ENCODE measurements around the gene PDE3B. TPM values are rescaled to one million over a fixed set of nuclear protein-coding genes. Genes with fewer than 3 reads are reported as not detected.
"Not testable (repeated sequence)": the region's sequence is repeated elsewhere in the genome, so short reads cannot be mapped to it uniquely, and the experiment has no call there.

The PDE3B gene
- total RNA-seq, 1 donor: 0.36 TPM

- H3K4me3 ChIP-seq (ENCODE audit: insufficient read depth, low read length): no peak overlapping the region
- no peaks in the 10 kb centered on the region for H3K36me3 ChIP-seq (ENCODE audit: insufficient read depth, low read length)
- no peak for DNase-seq (ENCODE audit: insufficient read length, low spot score, missing footprints)
- H4K20me1 ChIP-seq (ENCODE audit: insufficient read depth, low read length): no peaks in the 10 kb centered on the region
- no peak overlapping the region for H3K4me2 ChIP-seq (ENCODE audit: insufficient read depth, low read length)
- H2AFZ ChIP-seq (ENCODE audit: low read length): no peak overlapping the region
- no peaks in the 10 kb centered on the region for H3K79me2 ChIP-seq (ENCODE audit: insufficient read depth, low read length)
- no peaks in the 10 kb centered on the region for H3K4me1 ChIP-seq (ENCODE audit: insufficient read depth, low read length)
- TF ChIP-seq CTCF (IDR thresholded peaks at IDR 0.05; ENCODE audit: extremely low read depth, low read depth, low read length): no peak
- H3K9me3 ChIP-seq (ENCODE audit: low read depth, low read length): no peaks in the 10 kb centered on the region
- no peak overlapping the region for H3K27ac ChIP-seq (ENCODE audit: low read depth, low read length)
- H3K27me3 ChIP-seq (ENCODE audit: insufficient read depth, low read length): no peaks in the 10 kb centered on the region
Observed at GRCh38 chr11:14756349-14756748, 112.7 kb downstream of the PDE3B start.

DNA sequence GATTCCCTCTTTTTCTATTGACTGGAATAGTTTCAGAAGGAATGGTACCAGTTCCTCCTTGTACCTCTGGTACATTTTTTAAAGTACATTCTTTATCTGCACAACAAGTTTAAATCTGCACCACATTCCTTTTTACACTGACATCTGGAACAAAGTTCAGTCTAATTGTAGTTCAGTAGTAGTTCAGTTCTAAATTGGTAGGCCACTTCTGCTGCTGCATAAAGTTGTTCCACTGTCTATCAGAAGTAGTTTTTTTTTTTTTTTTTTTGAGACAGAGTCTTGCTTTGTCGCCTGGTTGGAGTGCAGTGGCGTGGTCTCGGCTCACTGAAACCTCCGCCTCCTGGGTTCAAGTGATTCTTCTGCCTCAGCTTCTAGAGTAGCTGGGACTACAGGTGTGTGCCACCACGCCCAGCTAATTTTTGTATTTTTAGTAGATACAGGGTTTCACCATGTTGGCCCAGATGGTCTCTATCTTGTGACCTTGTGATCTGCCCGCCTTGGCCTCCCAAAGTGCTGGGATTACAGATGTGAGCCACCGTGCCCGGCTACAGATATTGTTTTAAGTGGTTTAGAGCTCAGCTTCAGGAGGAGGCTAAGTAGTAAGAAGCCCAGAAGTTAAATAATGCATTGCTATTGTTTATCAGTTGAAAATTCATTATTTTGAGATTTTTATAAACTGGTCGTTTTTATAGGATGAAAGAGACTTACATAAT, 115.9 kb downstream of the PDE3B start:
- not testable (repeated sequence) for H4K20me1 ChIP-seq (ENCODE audit: insufficient read depth, low read length); H3K27ac ChIP-seq (ENCODE audit: low read depth, low read length); H3K4me1 ChIP-seq (ENCODE audit: insufficient read depth, low read length); H3K4me2 ChIP-seq (ENCODE audit: insufficient read depth, low read length); H3K36me3 ChIP-seq (ENCODE audit: insufficient read depth, low read length); H3K9me3 ChIP-seq (ENCODE audit: low read depth, low read length); DNase-seq (ENCODE audit: insufficient read length, low spot score, missing footprints); H2AFZ ChIP-seq (ENCODE audit: low read length); H3K4me3 ChIP-seq (ENCODE audit: insufficient read depth, low read length); H3K27me3 ChIP-seq (ENCODE audit: insufficient read depth, low read length); H3K79me2 ChIP-seq (ENCODE audit: insufficient read depth, low read length)

DNA sequence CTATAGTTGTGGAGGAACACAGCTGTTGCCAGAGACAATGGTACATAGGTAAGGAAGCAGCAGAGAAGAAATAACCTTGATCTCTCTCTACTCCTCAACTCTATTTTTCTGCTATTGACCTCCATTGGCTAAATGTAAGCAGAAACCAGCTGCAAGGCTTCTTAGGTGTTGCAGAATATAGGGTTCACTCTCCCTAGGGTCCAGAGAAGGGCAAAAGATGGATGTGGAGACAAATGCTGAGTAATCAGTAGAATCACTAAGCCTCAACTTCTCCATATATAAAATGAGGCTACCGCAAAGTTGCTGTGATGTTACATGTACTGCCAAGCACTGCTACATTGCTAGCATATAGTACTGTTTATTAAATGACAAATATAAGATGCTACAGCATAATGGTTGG, 120.6 kb downstream of the PDE3B start:
- H4K20me1 ChIP-seq (ENCODE audit: insufficient read depth, low read length): no peaks in the 10 kb centered on the region
- no peak for DNase-seq (ENCODE audit: insufficient read length, low spot score, missing footprints)
- no peaks in the 10 kb centered on the region for H3K79me2 ChIP-seq (ENCODE audit: insufficient read depth, low read length)
- H3K36me3 ChIP-seq (ENCODE audit: insufficient read depth, low read length): no peaks in the 10 kb centered on the region
- no peaks in the 10 kb centered on the region for H3K4me1 ChIP-seq (ENCODE audit: insufficient read depth, low read length)
- no peak overlapping the region for H2AFZ ChIP-seq (ENCODE audit: low read length)
- H3K9me3 ChIP-seq (ENCODE audit: low read depth, low read length): no peaks in the 10 kb centered on the region
- no peaks in the 10 kb centered on the region for H3K27me3 ChIP-seq (ENCODE audit: insufficient read depth, low read length)
- no peak overlapping the region for H3K4me3 ChIP-seq (ENCODE audit: insufficient read depth, low read length)
- no peak for TF ChIP-seq CTCF (IDR thresholded peaks at IDR 0.05; ENCODE audit: extremely low read depth, low read depth, low read length)
- no peak overlapping the region for H3K4me2 ChIP-seq (ENCODE audit: insufficient read depth, low read length)
- H3K27ac ChIP-seq (ENCODE audit: low read depth, low read length): no peak overlapping the region

DNA sequence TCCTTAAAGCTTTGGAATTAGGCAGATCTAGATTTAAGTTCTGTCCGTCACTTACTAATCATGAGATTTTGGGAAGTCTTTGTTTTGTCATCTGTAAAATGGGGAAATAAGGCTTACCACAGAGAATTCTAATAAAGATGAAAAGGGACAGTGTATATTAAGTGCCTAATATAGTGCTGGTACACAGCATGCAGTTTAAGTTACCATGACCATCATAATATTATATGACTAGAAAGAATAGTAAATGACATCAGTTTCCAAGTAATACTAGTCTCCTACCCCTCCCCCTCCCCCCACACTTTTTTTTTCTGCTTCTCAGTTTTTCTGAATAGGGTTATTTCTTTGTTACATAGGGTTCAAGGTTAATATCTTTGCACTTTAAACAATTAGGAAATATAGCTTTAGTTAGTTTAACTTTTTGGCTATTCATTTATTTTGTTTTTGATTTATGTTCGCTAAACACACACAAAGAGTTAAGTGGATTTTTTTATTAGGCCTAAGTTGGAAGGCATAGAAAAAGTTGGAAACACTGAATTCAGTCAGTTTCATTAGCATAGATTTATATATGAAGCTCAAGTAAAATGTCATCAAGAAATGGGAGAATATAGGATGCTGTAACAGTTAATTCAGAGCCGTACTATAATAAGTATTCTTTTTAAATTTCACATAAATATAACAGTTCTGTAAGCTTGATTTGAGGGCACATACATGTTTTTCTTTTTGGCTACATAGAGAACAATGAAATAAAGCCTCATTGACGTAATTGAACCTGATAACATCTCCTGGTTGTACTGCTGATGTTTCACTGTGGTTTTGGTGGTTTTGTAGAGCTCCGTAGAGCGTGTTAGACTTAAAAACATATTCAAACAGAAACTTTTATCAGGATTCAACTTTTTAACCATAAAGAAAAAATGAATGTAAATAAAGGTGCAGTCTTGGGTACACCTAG, 121.2 kb downstream of the PDE3B start:
- H3K79me2 ChIP-seq (ENCODE audit: insufficient read depth, low read length): no peaks in the 10 kb centered on the region
- no peaks in the 10 kb centered on the region for H3K27me3 ChIP-seq (ENCODE audit: insufficient read depth, low read length)
- H3K27ac ChIP-seq (ENCODE audit: low read depth, low read length): no peak overlapping the region
- H2AFZ ChIP-seq (ENCODE audit: low read length): no peak overlapping the region
- no peaks in the 10 kb centered on the region for H3K9me3 ChIP-seq (ENCODE audit: low read depth, low read length)
- H3K36me3 ChIP-seq (ENCODE audit: insufficient read depth, low read length): no peaks in the 10 kb centered on the region
- H3K4me2 ChIP-seq (ENCODE audit: insufficient read depth, low read length): no peak overlapping the region
- no peak for TF ChIP-seq CTCF (IDR thresholded peaks at IDR 0.05; ENCODE audit: extremely low read depth, low read depth, low read length)
- no peaks in the 10 kb centered on the region for H4K20me1 ChIP-seq (ENCODE audit: insufficient read depth, low read length)
- no peak for DNase-seq (ENCODE audit: insufficient read length, low spot score, missing footprints)
- H3K4me3 ChIP-seq (ENCODE audit: insufficient read depth, low read length): no peak overlapping the region
- H3K4me1 ChIP-seq (ENCODE audit: insufficient read depth, low read length): no peaks in the 10 kb centered on the region

All from osteoblast (primary cell).